Activated naive CD4-positive, alpha-beta T cell treated with anti-CD3 and anti-CD28 coated beads for 36 hours (primary cell): Measurements from ENCODE around the gene PSMG4. TPM values are rescaled to one million over a fixed set of nuclear protein-coding genes. Genes with fewer than 3 reads are reported as not detected.

Experiments used
- CTCF ChIA-PET: fragments of 350-600 bp; sonication (Branson Sonifier 250); formaldehyde crosslinking; loops from one replicate; lab custom pipeline; 2021; ENCODE audit warnings: antibody characterized with exemption; lab: Charles Lee
- DNase-seq: peaks from one replicate; pipeline ENCODE4 v3.0.0-alpha.2; 2020
- H3K27ac Mint-ChIP-seq: one replicate; pipeline ENCODE4 v1.8.0; 2021; ENCODE audit warnings: mild to moderate bottlenecking, mixed read lengths
- H3K27me3 Mint-ChIP-seq: one replicate; pipeline ENCODE4 v1.8.0; 2021; ENCODE audit warnings: low read depth, mixed read lengths
- H3K36me3 Mint-ChIP-seq: one replicate; pipeline ENCODE4 v1.8.0; 2021; ENCODE audit warnings: low read depth, mixed read lengths
- H3K4me1 Mint-ChIP-seq: one replicate; pipeline ENCODE4 v1.8.0; 2021; ENCODE audit warnings: low read depth, mixed read lengths
- H3K4me3 Mint-ChIP-seq: one replicate; pipeline ENCODE4 v1.8.0; 2021; ENCODE audit warnings: mild to moderate bottlenecking, moderate library complexity, mixed read lengths
- H3K9me3 Mint-ChIP-seq: one replicate; pipeline ENCODE4 v1.8.0; 2021; ENCODE audit warnings: mixed read lengths
- intact Hi-C: fragments of 100-400 bp; cut with micrococcal nuclease; formaldehyde crosslinking; loops from one replicate; pipeline ENCODE4 v1.15.1; 2023
- total RNA-seq, 2 experiments: library from RNA; stranded (reverse); gene quantifications; one replicate each; pipeline ENCODE4 v1.2.3, GENCODE V29; 2021

PSMG4 gene
- total RNA-seq, 2 experiments from 2014 or later = 23.9 to 26.2 TPM

GRCh38 chr6:3271756-3272155, 13.0 kb downstream of the PSMG4 start:
- no peaks in the 10 kb centered on the region for H3K9me3 Mint-ChIP-seq
- CTCF ChIA-PET = interaction anchor here (1.4 to 2.7 kb wide), 3 partner anchors 10 to 471 kb away, joined by 3 to 8 read pairs (median 5); no protein-coding TSS in a partner anchor
- DNase-seq = no peak
- peaks cover 17% of the 10 kb centered on the region for H3K36me3 Mint-ChIP-seq
- H3K4me3 Mint-ChIP-seq = no peak overlapping the region
- peaks cover 22% of the 10 kb centered on the region for H3K4me1 Mint-ChIP-seq
- no peak overlapping the region for H3K27ac Mint-ChIP-seq
- no peaks in the 10 kb centered on the region for H3K27me3 Mint-ChIP-seq
- intact Hi-C loops = no loop called here

DNA sequence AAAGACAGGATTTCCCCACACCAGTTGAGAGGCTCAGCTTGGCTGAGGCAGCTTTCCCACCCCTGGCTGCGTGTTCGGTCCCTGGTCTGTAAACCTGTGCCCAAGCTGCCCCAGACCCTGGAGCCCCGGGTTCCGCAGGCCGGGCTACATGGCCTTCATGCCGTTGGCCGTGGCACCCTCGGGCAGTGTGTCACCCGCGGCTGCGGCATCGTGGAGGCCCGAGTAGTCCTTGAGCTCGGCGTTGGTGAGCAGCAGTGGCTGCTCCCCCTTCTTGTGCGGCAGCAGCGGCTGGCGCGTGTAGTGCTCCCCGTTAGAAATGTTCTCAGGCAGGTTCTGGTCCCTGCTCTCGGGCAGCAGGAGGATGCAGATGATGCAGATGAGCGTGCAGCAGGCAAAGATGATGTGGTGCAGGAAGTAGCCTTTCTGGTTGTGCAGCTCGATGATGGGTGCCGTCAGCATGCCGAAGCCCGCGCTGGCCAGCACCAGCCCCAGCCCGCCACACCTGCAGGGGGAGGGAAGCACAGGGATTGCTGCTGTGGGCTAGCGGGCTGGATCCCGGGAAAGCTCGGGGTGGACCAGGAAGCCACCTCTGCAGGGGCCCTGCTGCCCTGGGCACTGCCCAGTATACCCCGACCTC, 14.3 kb downstream of the PSMG4 start:
- intact Hi-C loops = no loop called here
- no peak for DNase-seq
- H3K4me3 Mint-ChIP-seq = no peak overlapping the region
- H3K36me3 Mint-ChIP-seq = peaks cover 16% of the 10 kb centered on the region
- peaks cover 21% of the 10 kb centered on the region for H3K4me1 Mint-ChIP-seq
- CTCF ChIA-PET = interaction anchor here (1.7 to 2.7 kb wide), 2 partner anchors 9 to 460 kb away, joined by 5 to 8 read pairs; no protein-coding TSS in a partner anchor
- no peak overlapping the region for H3K27ac Mint-ChIP-seq
- H3K9me3 Mint-ChIP-seq = no peaks in the 10 kb centered on the region
- H3K27me3 Mint-ChIP-seq = no peaks in the 10 kb centered on the region

GRCh38 chr6:3273707-3274521, 15.2 kb downstream of the PSMG4 start:
- H3K27me3 Mint-ChIP-seq = no peaks in the 10 kb centered on the region
- no peak overlapping the region for H3K4me3 Mint-ChIP-seq
- no peak for DNase-seq
- H3K36me3 Mint-ChIP-seq = peaks cover 14% of the 10 kb centered on the region
- no peaks in the 10 kb centered on the region for H3K9me3 Mint-ChIP-seq
- H3K4me1 Mint-ChIP-seq = peaks cover 20% of the 10 kb centered on the region
- intact Hi-C loops = no loop called here
- no peak overlapping the region for H3K27ac Mint-ChIP-seq
- CTCF ChIA-PET = interaction anchor here (1.4 to 2.7 kb wide), 3 partner anchors 8 to 476 kb away, joined by 3 to 8 read pairs (median 5); no protein-coding TSS in a partner anchor

GRCh38 chr6:3276174-3277167, 17.7 kb downstream of the PSMG4 start:
- CTCF ChIA-PET = interaction anchor here (1.2 to 1.8 kb wide), 2 partner anchors 9 to 455 kb away, joined by 3 to 6 read pairs; no protein-coding TSS in a partner anchor
- DNase-seq = no peak
- intact Hi-C loops = no loop called here
- Mint-ChIP-seq H3K4me3 (no peak overlapping the region), H3K4me1 (peaks cover 22% of the 10 kb centered on the region), H3K27me3 (no peaks in the 10 kb centered on the region), H3K36me3 (peaks cover 3% of the 10 kb centered on the region), H3K27ac (no peak overlapping the region), H3K9me3 (no peaks in the 10 kb centered on the region)

GRCh38 chr6:3277251-3277650, 18.5 kb downstream of the PSMG4 start:
- intact Hi-C loops = no loop called here
- H3K4me3 Mint-ChIP-seq = no peak overlapping the region
- peaks cover 16% of the 10 kb centered on the region for H3K4me1 Mint-ChIP-seq
- H3K9me3 Mint-ChIP-seq = no peaks in the 10 kb centered on the region
- CTCF ChIA-PET = interaction anchor here (1.8 kb wide), 1 partner anchor 455 kb away, joined by 6 read pairs; no protein-coding TSS in a partner anchor
- H3K27me3 Mint-ChIP-seq = no peaks in the 10 kb centered on the region
- no peak overlapping the region for H3K27ac Mint-ChIP-seq
- DNase-seq = no peak
- no peaks in the 10 kb centered on the region for H3K36me3 Mint-ChIP-seq

DNA sequence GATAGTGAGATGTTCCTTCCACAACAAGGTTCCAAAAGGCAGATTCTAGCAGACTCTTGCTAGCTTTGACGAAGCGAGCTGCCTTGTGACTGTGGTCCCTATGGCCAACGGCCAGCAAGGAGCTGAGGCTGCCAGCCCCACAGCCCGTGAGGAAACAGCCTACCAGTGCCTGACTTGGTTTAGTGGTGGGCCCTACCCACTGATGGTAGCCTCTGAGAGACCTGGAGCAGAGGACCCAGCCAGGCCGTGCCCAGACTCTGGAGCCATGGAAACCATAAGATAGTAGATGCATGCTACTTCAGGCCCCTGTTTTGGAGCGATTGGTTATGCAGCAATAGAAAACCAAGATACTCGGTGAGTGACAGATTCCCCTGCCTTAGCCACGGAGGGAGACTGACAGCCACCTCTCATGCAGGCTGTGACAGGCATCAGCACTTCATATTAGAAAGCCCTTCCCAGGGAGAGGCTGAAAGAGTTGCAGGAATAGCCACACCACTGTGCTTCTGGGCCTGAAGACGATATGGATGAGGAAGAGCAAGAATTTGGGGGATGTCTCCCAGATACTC, 19.2 kb downstream of the PSMG4 start:
- no peak overlapping the region for H3K4me3 Mint-ChIP-seq
- CTCF ChIA-PET = interaction anchor here (1.8 kb wide), 1 partner anchor 454 kb away, joined by 6 read pairs; no protein-coding TSS in a partner anchor
- no peaks in the 10 kb centered on the region for H3K27me3 Mint-ChIP-seq
- no peaks in the 10 kb centered on the region for H3K36me3 Mint-ChIP-seq
- intact Hi-C loops = no loop called here
- no peak for DNase-seq
- peaks cover 12% of the 10 kb centered on the region for H3K4me1 Mint-ChIP-seq
- H3K9me3 Mint-ChIP-seq = no peaks in the 10 kb centered on the region
- H3K27ac Mint-ChIP-seq = no peak overlapping the region

- Mint-ChIP-seq H3K4me3 (no peak overlapping the region), H3K27ac (no peak overlapping the region), H3K27me3 (no peaks in the 10 kb centered on the region), H3K9me3 (no peaks in the 10 kb centered on the region), H3K36me3 (no peaks in the 10 kb centered on the region), H3K4me1 (peaks cover 7% of the 10 kb centered on the region)
- no peak for DNase-seq
- intact Hi-C loops = loop anchor here (1.0 kb wide), 3 partner anchors 133 to 454 kb away; partner anchors contain the start of gene SLC22A23
- CTCF ChIA-PET = interaction anchor here (1.4 kb wide), 1 partner anchor 464 kb away, joined by 3 read pairs; no protein-coding TSS in a partner anchor
Observed at GRCh38 chr6:3278691-3279090, 19.9 kb downstream of the PSMG4 start.

GRCh38 chr6:3280091-3280490, 21.3 kb downstream of the PSMG4 start:
- Mint-ChIP-seq H3K27ac (no peak overlapping the region), H3K9me3 (no peaks in the 10 kb centered on the region), H3K4me3 (no peak overlapping the region), H3K27me3 (no peaks in the 10 kb centered on the region), H3K36me3 (no peaks in the 10 kb centered on the region), H3K4me1 (peaks cover 2% of the 10 kb centered on the region)
- no peak for DNase-seq
- CTCF ChIA-PET = interaction anchor here (0.7 to 1.5 kb wide), 10 partner anchors 11 to 463 kb away, joined by 3 to 13 read pairs (median 4); no protein-coding TSS in a partner anchor
- intact Hi-C loops = no loop called here

GRCh38 chr6:3280866-3281465, 22.2 kb downstream of the PSMG4 start:
- H3K4me3 Mint-ChIP-seq = no peak overlapping the region
- intact Hi-C loops = no loop called here
- no peaks in the 10 kb centered on the region for H3K27me3 Mint-ChIP-seq
- DNase-seq = no peak
- no peaks in the 10 kb centered on the region for H3K9me3 Mint-ChIP-seq
- peaks cover 2% of the 10 kb centered on the region for H3K4me1 Mint-ChIP-seq
- CTCF ChIA-PET = interaction anchor here (0.7 to 2.6 kb wide), 4 partner anchors 8 to 451 kb away, joined by 3 to 13 read pairs (median 6); no protein-coding TSS in a partner anchor
- H3K36me3 Mint-ChIP-seq = no peaks in the 10 kb centered on the region
- H3K27ac Mint-ChIP-seq = no peak overlapping the region

- no peaks in the 10 kb centered on the region for H3K27me3 Mint-ChIP-seq
- no peak overlapping the region for H3K4me3 Mint-ChIP-seq
- DNase-seq = no peak
- CTCF ChIA-PET = interaction anchor here (0.6 to 2.6 kb wide), 6 partner anchors 9 to 450 kb away, joined by 3 to 13 read pairs (median 3); no protein-coding TSS in a partner anchor
- H3K9me3 Mint-ChIP-seq = no peaks in the 10 kb centered on the region
- no peak overlapping the region for H3K27ac Mint-ChIP-seq
- peaks cover 2% of the 10 kb centered on the region for H3K4me1 Mint-ChIP-seq
- intact Hi-C loops = no loop called here
- H3K36me3 Mint-ChIP-seq = no peaks in the 10 kb centered on the region
Observed at GRCh38 chr6:3281631-3282475, 23.1 kb downstream of the PSMG4 start.
